GM12878 (cell line): Measurements from ENCODE around the gene CDKL2. TPM values are rescaled to one million over a fixed set of nuclear protein-coding genes. Genes with fewer than 3 reads are reported as not detected.

ENCODE experiments used
- ATAC-seq: fragments of 200-7000 bp; cut with Tn5 transposase; 3 replicates; pipeline ENCODE4 v1.9.1; 2020; ENCODE audit warnings: mild to moderate bottlenecking, moderate library complexity
- BruUV-seq: library from RNA; stranded (reverse); fragments of 400-500 nt; replicated peaks from 2 replicates; lab custom pipeline; 2021; lab: Mats Ljungman, UMichigan
- CTCF ChIA-PET: fragments of 300-600 bp; sonication (Branson Sonifier 250); formaldehyde crosslinking; extraction: SDS; loops from one replicate; lab custom pipeline; 2021; ENCODE audit warnings: inconsistent platforms; lab: Yijun Ruan, JAX
- POLR2A ChIA-PET: fragments of 350-600 bp; formaldehyde crosslinking; extraction: SDS; loops from one replicate; lab custom pipeline; 2021; ENCODE audit warnings: inconsistent platforms; lab: Charles Lee
- RAD21 ChIA-PET: fragments of 300-600 bp; sonication (Branson Sonifier 250); formaldehyde crosslinking; loops from one replicate; lab custom pipeline; 2023; ENCODE audit warnings: antibody characterized with exemption; ENCODE audit not compliant: unreplicated experiment; lab: Charles Lee
- SMC1A ChIA-PET: fragments of 300-600 bp; sonication (Branson Sonifier 250); formaldehyde crosslinking; loops from one replicate; lab custom pipeline; 2023; ENCODE audit not compliant: unreplicated experiment, uncharacterized antibody; lab: Charles Lee
- DNase-seq: peaks from one replicate; pipeline ENCODE4 v3.0.0-alpha.2; 2011; ENCODE audit warnings: low read depth, low spot score
- FAIRE-seq: peaks from 3 replicates; lab custom pipeline; 2011; peaks lifted over from hg19 to GRCh38; lab: Jason Lieb, UNC
- H2AFZ ChIP-seq: 2 replicates; pipeline ENCODE4 v1.6.0; 2011; ENCODE audit warnings: low read depth, low read length, control low read depth; ENCODE audit not compliant: control insufficient read depth
- H3K27ac ChIP-seq: 2 replicates; pipeline ENCODE4 v1.5.1; 2011; ENCODE audit warnings: control low read depth; ENCODE audit not compliant: control insufficient read depth, insufficient read depth
- H3K27me3 ChIP-seq, 2 experiments: replicated peaks in 1 of 2; 2 replicates each; pipeline versions ENCODE4 v1.6.0 to v1.6.1; 2011; ENCODE audit warnings: low read length in 1 of 2; ENCODE audit not compliant: control insufficient read depth in 2 of 2, insufficient read depth in 2 of 2
- H3K36me3 ChIP-seq, 2 experiments: 2 replicates each; pipeline ENCODE4 v1.5.1; 2011; ENCODE audit warnings: low read length in 1 of 2; ENCODE audit not compliant: control insufficient read depth in 2 of 2, insufficient read depth in 2 of 2
- H3K4me1 ChIP-seq: 2 replicates; pipeline ENCODE4 v1.6.1; 2011; ENCODE audit warnings: mild to moderate bottlenecking, low read length, moderate library complexity, mixed read lengths; ENCODE audit not compliant: control insufficient read depth, insufficient read depth
- H3K4me2 ChIP-seq: 2 replicates; pipeline ENCODE4 v1.6.0; 2011; ENCODE audit warnings: control low read depth; ENCODE audit not compliant: control insufficient read depth, insufficient read depth
- H3K4me3 ChIP-seq: fragments of 200-600 bp; sonication (generic); 2 replicates; pipeline ENCODE4 v1.5.1; 2016
- H3K79me2 ChIP-seq: 2 replicates; pipeline ENCODE4 v1.6.0; 2011; ENCODE audit warnings: low read length; ENCODE audit not compliant: control insufficient read depth, insufficient read depth
- H3K9ac ChIP-seq: 2 replicates; pipeline ENCODE4 v1.8.0; 2011; ENCODE audit warnings: low read length, control low read depth, mixed read lengths; ENCODE audit not compliant: control insufficient read depth, insufficient read depth
- H3K9me3 ChIP-seq: replicated peaks from 3 replicates; pipeline ENCODE4 v1.5.1; 2011; ENCODE audit warnings: mild to moderate bottlenecking, low read length; ENCODE audit not compliant: control insufficient read depth, insufficient read depth
- H4K20me1 ChIP-seq: 2 replicates; pipeline ENCODE4 v1.6.0; 2011; ENCODE audit not compliant: control insufficient read depth, insufficient read depth
- BMI1 ChIP-seq: fragments of 450-650 bp; IDR thresholded peaks from 2 replicates; pipeline ENCODE4 v1.6.1; 2016; ENCODE audit warnings: mild to moderate bottlenecking, moderate library complexity, borderline replicate concordance
- IKZF1 ChIP-seq: fragments of 450-650 bp; conservative IDR thresholded peaks from 2 replicates; pipeline ENCODE4 v1.6.1; 2017; ENCODE audit warnings: antibody characterized with exemption, mild to moderate bottlenecking
- SPI1 ChIP-seq: IDR thresholded peaks from 2 replicates; pipeline ENCODE4 v1.6.1; 2011; ENCODE audit warnings: low read depth, mild to moderate bottlenecking, low read length, moderate library complexity, borderline replicate concordance; ENCODE audit not compliant: insufficient read depth
- STAT1 ChIP-seq: fragments of 450-650 bp; conservative IDR thresholded peaks from 2 replicates; pipeline ENCODE4 v1.6.1; 2014; ENCODE audit warnings: antibody characterized with exemption, mild to moderate bottlenecking
- ZBTB33 ChIP-seq: fragments of 450-650 bp; IDR thresholded peaks from 2 replicates; pipeline ENCODE4 v1.6.1; 2017; ENCODE audit warnings: mild to moderate bottlenecking
- WGBS: methylation state at CpG from one replicate; pipeline ENCODE4 v1.1.6; 2016; ENCODE audit warnings: low lambda C conversion rate; ENCODE audit not compliant: insufficient replicate concordance, insufficient coverage; ENCODE audit errors: missing lambda C conversion rate; 5-methylcytosine and 5-hydroxymethylcytosine counted together
- in situ Hi-C: fragments of 300-500 bp; cut with MboI; formaldehyde crosslinking; loops from 9 replicates; pipeline ENCODE4 v1.14.3; 2018; ENCODE audit warnings: mixed read lengths
- intact Hi-C: fragments of 100-400 bp; cut with micrococcal nuclease; formaldehyde crosslinking; loops from one replicate; pipeline ENCODE4 v1.14.2; 2022; ENCODE audit not compliant: unreplicated experiment
- polyA plus RNA-seq, 11 experiments: library from polyadenylated mRNA; depleted of rRNA in 4 of 11; unstranded in 6 of 11; stranded (reverse) in 5 of 11; fragments of >200 nt; fragmentation: Nextera tagmentation in 4 of 11; fragmentation: Illumina TruSeq in 1 of 11; extraction: Ambion mirVana in 4 of 11; extraction: Trizol in 1 of 11; gene quantifications; 1 replicate in 1 of 11; 2 replicates in 10 of 11; pipeline versions ENCODE4 v1.2.1 to v1.2.3, GENCODE V29; 2011 to 2016; ENCODE audit warnings: inconsistent platforms in 2 of 11, missing spikeins in 2 of 11, low read depth in 1 of 11
- total RNA-seq, 4 experiments: library from RNA; depleted of rRNA in 3 of 4; stranded (reverse); fragments of >200 nt in 3 of 4; fragmentation: Illumina TruSeq in 1 of 4; extraction: Trizol in 1 of 4; gene quantifications; 2 replicates each; pipeline versions ENCODE4 v1.2.1 to v1.2.3, GENCODE V29; 2013 to 2021

CDKL2 gene
- total and polyA plus RNA-seq, 10 of the 15 experiments (the other 5 are each of a cell fraction or from before 2014, with no cell fraction given) = 0.05 to 0.24 (median 0.06) TPM; not detected in 7

GRCh38 chr4:75659512-75660031 lies 29.2 kb upstream of the CDKL2 start (continued):
- no peak for TF ChIP-seq BMI1
- no peak for TF ChIP-seq STAT1
- TF ChIP-seq ZBTB33 = no peak

GRCh38 chr4:75658876-75659275 lies 28.5 kb upstream of the CDKL2 start:
- ATAC-seq (no peak), DNase-seq (no peak), FAIRE-seq (no peak)
- intact Hi-C loops = no loop called here
- H3K9me3 ChIP-seq = no peaks in the 10 kb centered on the region
- ChIA-PET SMC1A (interaction anchor here (0.7 to 1.5 kb wide), 6 partner anchors 9 to 77 kb away, joined by 3 to 4 read pairs (median 4); partner anchors contain the start of gene USO1), POLR2A (interaction anchor here (0.9 kb wide), 1 partner anchor 13 kb away, joined by 5 read pairs; no protein-coding TSS in a partner anchor), CTCF (interaction anchor here (1.6 to 2.4 kb wide), 3 partner anchors 9 to 65 kb away, joined by 5 to 8 read pairs (median 6); partner anchors contain the start of gene USO1), RAD21 (interaction anchor here (0.6 to 3.4 kb wide), 2 partner anchors 11 to 65 kb away, joined by 3 to 8 read pairs; partner anchors contain the start of gene USO1)
- H3K36me3 ChIP-seq = peaks cover 0 to 39% of the 10 kb centered on the region in 2 experiments; a peak in 3 of 4 replicates
- no peak overlapping the region for H3K4me2 ChIP-seq
- H4K20me1 ChIP-seq = no peaks in the 10 kb centered on the region
- H3K4me1 ChIP-seq = peaks cover 7% of the 10 kb centered on the region; the same call in 1 of the 2 replicates
- no TSS peak for BruUV-seq
- no peak overlapping the region for H3K9ac ChIP-seq
- in situ Hi-C loops = no loop called here
- no peak overlapping the region for H2AFZ ChIP-seq
- no peak overlapping the region for H3K4me3 ChIP-seq
- WGBS = 99% methylated on average over 4 of the region's 4 CpGs
- peaks cover 44% of the 10 kb centered on the region for H3K79me2 ChIP-seq
- TF ChIP-seq IKZF1 = no peak
- peak; percentile 46; the same call in 1 of the 2 replicates for TF ChIP-seq SPI1
- no peak overlapping the region for H3K27ac ChIP-seq
- no peaks in the 10 kb centered on the region for H3K27me3 ChIP-seq
